ENCODE measurements around the gene CMTM6.

CMTM6 gene

GRCh38 chr3:32460031-32460749, 42.5 kb downstream of the CMTM6 start:
- DNase-seq (ENCODE audit: extremely low read depth, low read depth): no peak
- TF ChIP-seq CTCF (IDR thresholded peaks at IDR 0.05; ENCODE audit: low read depth, low read length): no peak

DNA sequence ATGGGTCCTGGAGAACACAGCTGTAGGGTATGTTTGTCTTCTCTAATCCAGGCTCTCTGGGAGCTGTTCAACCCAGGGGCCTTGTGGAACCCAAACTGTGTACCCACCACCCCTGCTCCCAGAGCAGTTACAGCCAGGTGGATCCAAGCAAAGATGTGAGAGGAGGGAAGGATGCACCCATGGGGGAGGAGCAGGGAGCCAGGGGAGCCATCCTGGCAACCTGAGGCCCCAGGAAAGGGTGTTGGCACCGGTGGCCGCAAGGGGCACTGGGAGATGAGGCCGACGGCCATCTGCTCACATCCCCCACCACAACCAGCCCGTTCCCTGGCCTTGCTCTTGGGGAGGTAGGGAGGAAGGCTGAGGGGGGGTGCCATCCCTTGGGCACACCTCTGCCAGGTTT, 43.2 kb downstream of the CMTM6 start:
- TF ChIP-seq CTCF (IDR thresholded peaks at IDR 0.05; ENCODE audit: low read depth, low read length): no peak
- DNase-seq (ENCODE audit: extremely low read depth, low read depth): no peak

- DNase-seq (ENCODE audit: extremely low read depth, low read depth): no peak
- TF ChIP-seq CTCF (IDR thresholded peaks at IDR 0.05; ENCODE audit: low read depth, low read length): no peak
Observed at GRCh38 chr3:32457971-32458471, 44.6 kb downstream of the CMTM6 start.

DNA sequence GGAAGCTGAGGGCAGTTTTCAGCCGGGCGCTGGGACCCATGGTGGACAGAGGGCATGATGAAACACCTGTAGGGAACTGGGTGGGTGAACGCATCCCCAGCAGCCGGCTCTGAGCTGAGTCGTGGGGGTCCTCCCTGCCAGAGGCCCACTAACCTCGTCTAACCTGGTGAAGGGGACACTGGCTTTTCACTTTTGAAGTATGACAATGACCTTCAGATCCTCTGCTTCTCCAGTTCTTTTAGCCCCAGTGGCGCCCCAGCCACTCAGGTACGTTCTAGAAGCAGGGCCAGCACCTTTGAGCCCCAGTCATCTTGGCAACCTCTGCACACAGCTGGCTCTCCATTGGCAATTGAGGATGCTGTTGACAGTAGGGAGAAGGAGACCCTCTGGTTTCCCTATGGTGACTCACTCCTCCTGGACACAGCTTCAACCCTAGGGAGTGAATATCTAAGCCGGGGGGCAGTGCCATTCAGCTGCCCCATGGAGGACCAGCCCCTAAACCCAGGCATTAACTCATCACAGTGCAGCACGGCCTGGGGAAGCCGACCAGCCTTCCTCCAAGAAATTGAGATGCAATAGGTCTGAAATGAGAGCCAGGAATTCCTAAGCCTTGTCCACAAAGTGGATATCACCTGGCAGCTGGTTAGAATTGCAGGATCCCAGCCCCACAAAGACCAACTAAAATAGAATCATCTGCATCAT, 46.1 kb downstream of the CMTM6 start:
- no peak for TF ChIP-seq CTCF (IDR thresholded peaks at IDR 0.05; ENCODE audit: low read depth, low read length)
- DNase-seq (ENCODE audit: extremely low read depth, low read depth): no peak

GRCh38 chr3:32455609-32456428, 46.8 kb downstream of the CMTM6 start:
- TF ChIP-seq CTCF (IDR thresholded peaks at IDR 0.05; ENCODE audit: low read depth, low read length): no peak
- no peak for DNase-seq (ENCODE audit: extremely low read depth, low read depth)

GRCh38 chr3:32454731-32455608, 47.7 kb downstream of the CMTM6 start:
- TF ChIP-seq CTCF (IDR thresholded peaks at IDR 0.05; ENCODE audit: low read depth, low read length): no peak
- no peak for DNase-seq (ENCODE audit: extremely low read depth, low read depth)
